Heart left ventricle (tissue), 13 donors: Measurements from ENCODE around the gene N4BP2L2.

ENCODE experiments used
- POLR2A ChIP-seq, 2 donors: fragments of 450-650 bp; IDR thresholded peaks; one replicate each; pipeline ENCODE4 v1.6.1; 2017; ENCODE audit warnings: antibody characterized with exemption in 2 of 2, mild to moderate bottlenecking in 2 of 2, moderate library complexity in 2 of 2
- TF ChIP-seq, protein P1 (sequence below), 12 donors: fragments of 200-600 bp; sonication (generic) in 4 of 12; IDR thresholded peaks; one replicate each; pipeline versions ENCODE4 v1.5.0 to v1.8.0; 2018 to 2022; ENCODE audit warnings: antibody characterized with exemption in 12 of 12, mild to moderate bottlenecking in 5 of 12
- donor health status: ischemic (EF 13 %, LVEDD 7.1; RV severe dilation, severe dysfunction).
- donor health status: DM: no; HTN: yes; CAD: no.
- donor health status: DM: no; HTN: no; CAD: no.
- donor health status: ischemic (EF 25% LVEDD 6.9; RV normal size, moderate dysfunction).
- donor health status: ischemic (EF 25% LVEDD 5.7; RV mildly dilated, moderate dysfunction).
- donor health status: ischemic (EF 35%, LVEDD 5.7; RV mildly dilated, moderate dysfunction).
- donor health status: nonischemic (EF 11% LVEDD 7.7; RV severe dilation, severe dysfunction).
- donor health status: DM: yes; HTN: yes; CAD: no.
- donor health status: PGD.
- donor health status: ischemic (EF 29% LVEDD 5.4; RV normal size, mild dysfunction).
- donor health status: nonischemic (EF 23%, LVEDD 6.1; RV moderate dilation, normal function).

DNA sequence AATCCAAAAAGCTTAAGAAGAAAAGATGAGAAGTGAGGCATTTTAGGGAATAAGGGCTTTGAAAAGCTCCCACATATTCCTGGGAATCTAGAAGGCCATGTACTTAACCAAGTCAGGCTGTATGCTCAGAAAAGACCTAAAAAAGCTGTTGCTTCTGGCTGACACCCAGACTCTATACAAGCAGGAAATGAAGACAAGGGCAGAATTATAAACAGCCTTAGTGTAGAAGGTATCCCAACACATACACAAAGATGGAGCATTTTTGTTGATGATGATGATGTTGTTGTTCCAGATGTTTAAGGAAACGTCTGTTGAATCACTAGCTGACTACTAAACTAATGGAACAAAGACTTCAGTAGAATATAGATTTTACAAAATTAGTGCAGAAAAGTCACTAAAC lies 84.6 kb downstream of the N4BP2L2 start:
- no peak for TF ChIP-seq POLR2A (IDR thresholded peaks at IDR 0.05)
- TF ChIP-seq, protein P1, sequence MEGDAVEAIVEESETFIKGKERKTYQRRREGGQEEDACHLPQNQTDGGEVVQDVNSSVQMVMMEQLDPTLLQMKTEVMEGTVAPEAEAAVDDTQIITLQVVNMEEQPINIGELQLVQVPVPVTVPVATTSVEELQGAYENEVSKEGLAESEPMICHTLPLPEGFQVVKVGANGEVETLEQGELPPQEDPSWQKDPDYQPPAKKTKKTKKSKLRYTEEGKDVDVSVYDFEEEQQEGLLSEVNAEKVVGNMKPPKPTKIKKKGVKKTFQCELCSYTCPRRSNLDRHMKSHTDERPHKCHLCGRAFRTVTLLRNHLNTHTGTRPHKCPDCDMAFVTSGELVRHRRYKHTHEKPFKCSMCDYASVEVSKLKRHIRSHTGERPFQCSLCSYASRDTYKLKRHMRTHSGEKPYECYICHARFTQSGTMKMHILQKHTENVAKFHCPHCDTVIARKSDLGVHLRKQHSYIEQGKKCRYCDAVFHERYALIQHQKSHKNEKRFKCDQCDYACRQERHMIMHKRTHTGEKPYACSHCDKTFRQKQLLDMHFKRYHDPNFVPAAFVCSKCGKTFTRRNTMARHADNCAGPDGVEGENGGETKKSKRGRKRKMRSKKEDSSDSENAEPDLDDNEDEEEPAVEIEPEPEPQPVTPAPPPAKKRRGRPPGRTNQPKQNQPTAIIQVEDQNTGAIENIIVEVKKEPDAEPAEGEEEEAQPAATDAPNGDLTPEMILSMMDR (IDR thresholded peaks at IDR 0.05): no peak
